A204.1 (cell line): ENCODE results near the gene ATG4C.

Experiments
- FAIRE-seq: peaks from 2 replicates; lab custom pipeline; 2012; peaks lifted over from hg19 to GRCh38; lab: Jason Lieb, UNC

The ATG4C gene

GRCh38 chr1:62841587-62842169 is 57.7 kb downstream of the ATG4C start:
- FAIRE-seq: peak; percentile 99

GRCh38 chr1:62844030-62844429 is 60.1 kb downstream of the ATG4C start:
- FAIRE-seq: no peak

GRCh38 chr1:62849031-62849430 is 65.1 kb downstream of the ATG4C start:
- no peak for FAIRE-seq

GRCh38 chr1:62852253-62852652 is 68.3 kb downstream of the ATG4C start:
- FAIRE-seq: no peak

- FAIRE-seq: no peak
Observed at GRCh38 chr1:62856960-62857359, 73.0 kb downstream of the ATG4C start.

- FAIRE-seq: peak; percentile 74
Observed at GRCh38 chr1:62869217-62869754, 85.4 kb downstream of the ATG4C start.

- FAIRE-seq: no peak
Observed at GRCh38 chr1:62870148-62870547, 86.2 kb downstream of the ATG4C start.

- FAIRE-seq: no peak
Observed at GRCh38 chr1:62875676-62876075, 91.7 kb downstream of the ATG4C start.

GRCh38 chr1:62876535-62876934 is 92.6 kb downstream of the ATG4C start:
- no peak for FAIRE-seq

GRCh38 chr1:62877579-62877978 is 93.6 kb downstream of the ATG4C start:
- no peak for FAIRE-seq

GRCh38 chr1:62879962-62880361 is 96.0 kb downstream of the ATG4C start:
- FAIRE-seq: no peak

- no peak for FAIRE-seq
Observed at GRCh38 chr1:62882201-62883104, 98.5 kb downstream of the ATG4C start.

- no peak for FAIRE-seq
Observed at GRCh38 chr1:62884156-62884740, 100.3 kb downstream of the ATG4C start.

GRCh38 chr1:62887799-62888507 is 104.0 kb downstream of the ATG4C start:
- FAIRE-seq: no peak

GRCh38 chr1:62891956-62892562 is 108.1 kb downstream of the ATG4C start:
- FAIRE-seq: no peak

GRCh38 chr1:62897788-62898187 is 113.9 kb downstream of the ATG4C start:
- no peak for FAIRE-seq

GRCh38 chr1:62900566-62900965 is 116.6 kb downstream of the ATG4C start:
- FAIRE-seq: no peak

- FAIRE-seq: no peak
Observed at GRCh38 chr1:62901650-62902049, 117.7 kb downstream of the ATG4C start.

GRCh38 chr1:62903522-62903921 is 119.6 kb downstream of the ATG4C start:
- no peak for FAIRE-seq

- no peak for FAIRE-seq
Observed at GRCh38 chr1:62903982-62904855, 120.3 kb downstream of the ATG4C start.

- FAIRE-seq: no peak
Observed at GRCh38 chr1:62904856-62905225, 120.9 kb downstream of the ATG4C start.
